SK-N-SH (cell line): ENCODE measurements around the gene ATP5PB. TPM values are rescaled to one million over a fixed set of nuclear protein-coding genes. Genes with fewer than 3 reads are reported as not detected.

Source experiments
- CTCF ChIA-PET: fragments of 300-600, 350-600 bp; formaldehyde crosslinking; extraction: SDS; loops from one replicate; lab custom pipeline; 2021; lab: Yijun Ruan, JAX
- POLR2A ChIA-PET: fragments of 350-600 bp; sonication (Branson Sonifier 250); formaldehyde crosslinking; extraction: SDS; loops from one replicate; lab custom pipeline; 2020; ENCODE audit warnings: antibody characterized with exemption, inconsistent platforms; lab: Yijun Ruan, JAX
- DNase-seq: peaks from one replicate; pipeline ENCODE4 v3.0.0; 2012
- H2AFZ ChIP-seq: fragments of 200-600 bp; sonication (generic); 2 replicates; pipeline ENCODE4 v1.8.1; 2016; ENCODE audit warnings: antibody characterized with exemption, mild to moderate bottlenecking, low read depth
- H3F3A ChIP-seq: fragments of 200-600 bp; sonication (generic); replicated peaks from 2 replicates; pipeline ENCODE3; 2016; ENCODE audit warnings: antibody characterized with exemption, mild to moderate bottlenecking; ENCODE audit not compliant: insufficient read depth
- H3K27ac ChIP-seq, 2 experiments: fragments of 200-500 bp in 1 of 2; fragments of 200-600 bp in 1 of 2; sonication (Bioruptor generic) in 1 of 2; sonication (generic), shearing (Covaris generic) in 1 of 2; 2 replicates each; pipeline versions ENCODE4 v1.5.1 to v1.6.1; 2014 to 2016; ENCODE audit warnings: low read depth in 2 of 2, inconsistent platforms in 1 of 2, low read length in 1 of 2, mild to moderate bottlenecking in 1 of 2, mixed read lengths in 1 of 2
- H3K27me3 ChIP-seq: fragments of 200-600 bp; sonication (generic), shearing (Covaris generic); 2 replicates; pipeline ENCODE4 v1.6.1; 2016; ENCODE audit warnings: mixed run types; ENCODE audit not compliant: insufficient read depth
- H3K36me3 ChIP-seq, 2 experiments: fragments of 200-500 bp in 1 of 2; fragments of 200-600 bp in 1 of 2; sonication (Bioruptor generic) in 1 of 2; sonication (generic) in 1 of 2; replicated peaks in 1 of 2; 2 replicates each; pipeline versions ENCODE3 to v1.5.1; 2014 to 2016; ENCODE audit warnings: low read length in 1 of 2, mild to moderate bottlenecking in 1 of 2; ENCODE audit not compliant: insufficient read depth in 2 of 2, control insufficient read depth in 1 of 2
- H3K4me1 ChIP-seq, 2 experiments: fragments of 200-500 bp in 1 of 2; fragments of 200-600 bp in 1 of 2; sonication (Bioruptor generic) in 1 of 2; sonication (generic), shearing (Covaris generic) in 1 of 2; 2 replicates each; pipeline versions ENCODE4 v1.5.1 to v1.6.1; 2014 to 2016; ENCODE audit warnings: low read depth in 1 of 2, low read length in 1 of 2, mixed run types in 1 of 2; ENCODE audit not compliant: insufficient read depth in 2 of 2, control insufficient read depth in 1 of 2
- H3K4me2 ChIP-seq: fragments of 200-600 bp; sonication (generic), shearing (Covaris generic); 2 replicates; pipeline ENCODE4 v1.6.1; 2017; ENCODE audit warnings: mixed run types
- H3K4me3 ChIP-seq, 2 experiments: fragments of 200-500 bp in 1 of 2; fragments of 200-600 bp in 1 of 2; sonication (Bioruptor generic) in 1 of 2; sonication (generic), shearing (Covaris generic) in 1 of 2; 2 replicates each; pipeline versions ENCODE4 v1.5.1 to v1.8.1; 2014 to 2016; ENCODE audit warnings: low read depth in 2 of 2, inconsistent platforms in 1 of 2, low read length in 1 of 2, mild to moderate bottlenecking in 1 of 2, mixed read lengths in 1 of 2, moderate library complexity in 1 of 2
- H3K79me2 ChIP-seq: fragments of 200-600 bp; sonication (generic); 2 replicates; pipeline ENCODE4 v1.8.1; 2017; ENCODE audit warnings: mild to moderate bottlenecking; ENCODE audit not compliant: insufficient read depth
- H3K9ac ChIP-seq: fragments of 200-600 bp; sonication (generic); 2 replicates; pipeline ENCODE4 v1.6.1; 2017; ENCODE audit warnings: mixed run types
- H3K9me2 ChIP-seq: fragments of 200-600 bp; sonication (generic); 2 replicates; pipeline ENCODE4 v1.6.1; 2017; ENCODE audit warnings: mixed run types
- H3K9me3 ChIP-seq: fragments of 200-600 bp; sonication (generic); 2 replicates; pipeline ENCODE4 v1.6.1; 2017; ENCODE audit warnings: mixed run types, mild to moderate bottlenecking, moderate library complexity
- H4K20me1 ChIP-seq: fragments of 200-600 bp; sonication (generic); 2 replicates; pipeline ENCODE4 v1.6.1; 2017; ENCODE audit warnings: mild to moderate bottlenecking, mixed run types; ENCODE audit not compliant: insufficient read depth
- FOSL2 ChIP-seq: IDR thresholded peaks from 2 replicates; pipeline ENCODE4 v1.4.0; 2012; ENCODE audit warnings: low read depth, mild to moderate bottlenecking, moderate library complexity, borderline replicate concordance
- MXI1 ChIP-seq: IDR thresholded peaks from 2 replicates; pipeline ENCODE4 v1.6.1; 2012; ENCODE audit warnings: mild to moderate bottlenecking, low read depth, low read length, improper control_type of control experiment
- RFX5 ChIP-seq: IDR thresholded peaks from 2 replicates; pipeline ENCODE4 v1.6.1; 2012; ENCODE audit warnings: mild to moderate bottlenecking, improper control_type of control experiment, low read length
- RXRA ChIP-seq: IDR thresholded peaks from 2 replicates; pipeline ENCODE4 v1.4.0; 2012; ENCODE audit warnings: low read depth, mild to moderate bottlenecking, borderline replicate concordance
- TAF1 ChIP-seq: IDR thresholded peaks from 2 replicates; pipeline ENCODE4 v1.6.1; 2012; ENCODE audit warnings: low read depth, mild to moderate bottlenecking, low read length, moderate library complexity, borderline replicate concordance
- WGBS: methylation state at CpG from one replicate; pipeline ENCODE4 v1.1.6; 2017; ENCODE audit warnings: low lambda C conversion rate; 5-methylcytosine and 5-hydroxymethylcytosine counted together
- polyA plus RNA-seq, 3 experiments: library from polyadenylated mRNA; depleted of rRNA; stranded (reverse); fragments of >200 nt; gene quantifications; 2 replicates each; pipeline ENCODE4 v1.2.3, GENCODE V29; 2012
- TF ChIP-seq, protein P1 (sequence below): fragments of 150-350 bp; IDR thresholded peaks from 2 replicates; pipeline ENCODE4 v1.6.1; 2017; ENCODE audit warnings: antibody characterized with exemption, low read length, low read depth, borderline replicate concordance
- TF ChIP-seq, protein P2 (sequence below): IDR thresholded peaks from 2 replicates; pipeline ENCODE4 v1.6.1; 2012; ENCODE audit warnings: mild to moderate bottlenecking, low read depth, low read length, moderate library complexity
- TF ChIP-seq, protein P3 (sequence below): fragments of 200-600 bp; sonication (generic); IDR thresholded peaks from 2 replicates; pipeline ENCODE4 v1.6.1; 2017; ENCODE audit warnings: antibody characterized with exemption, mild to moderate bottlenecking, moderate library complexity
- TF ChIP-seq, protein P4 (sequence below): IDR thresholded peaks from 2 replicates; pipeline ENCODE4 v1.4.0; 2012; ENCODE audit warnings: low read depth, borderline replicate concordance

ATP5PB gene
- polyA plus RNA-seq, 1 of the 3 experiments (the other 2 are of a cell fraction), result 177 TPM

DNA sequence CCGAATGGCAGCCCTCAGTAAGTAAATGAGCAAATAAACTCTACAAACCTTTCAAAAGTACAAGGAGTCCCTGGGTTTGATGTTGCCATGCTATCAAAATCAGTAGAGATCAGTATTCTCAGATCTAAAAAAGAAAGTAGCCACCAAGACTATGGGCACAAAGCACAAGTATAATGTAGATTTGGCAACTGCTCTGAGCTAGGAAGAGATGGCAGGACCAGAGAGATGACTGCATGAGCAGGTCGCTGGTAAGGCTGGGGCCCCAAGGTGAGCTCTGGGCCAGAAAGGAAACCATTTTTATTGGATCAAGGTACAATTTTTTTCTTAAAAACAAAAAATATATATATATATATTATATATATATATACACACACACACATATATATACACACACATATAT lies 57.3 kb downstream of the ATP5PB start:
- DNase-seq, result no peak
- WGBS, result 29% methylated on average over 2 of the region's 2 CpGs
- no peaks in the 10 kb centered on the region for H4K20me1 ChIP-seq
- H3K9ac ChIP-seq, result no peak overlapping the region
- no peak overlapping the region for H3K27ac ChIP-seq
- TF ChIP-seq TAF1 (no peak), RXRA (no peak)
- TF ChIP-seq, protein P1, sequence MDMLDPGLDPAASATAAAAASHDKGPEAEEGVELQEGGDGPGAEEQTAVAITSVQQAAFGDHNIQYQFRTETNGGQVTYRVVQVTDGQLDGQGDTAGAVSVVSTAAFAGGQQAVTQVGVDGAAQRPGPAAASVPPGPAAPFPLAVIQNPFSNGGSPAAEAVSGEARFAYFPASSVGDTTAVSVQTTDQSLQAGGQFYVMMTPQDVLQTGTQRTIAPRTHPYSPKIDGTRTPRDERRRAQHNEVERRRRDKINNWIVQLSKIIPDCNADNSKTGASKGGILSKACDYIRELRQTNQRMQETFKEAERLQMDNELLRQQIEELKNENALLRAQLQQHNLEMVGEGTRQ, result no peak
- H3K9me3 ChIP-seq, result no peaks in the 10 kb centered on the region
- H3K4me2 ChIP-seq, result no peak overlapping the region
- no peaks in the 10 kb centered on the region for H3F3A ChIP-seq
- POLR2A ChIA-PET, result no interaction called here
- peaks cover 8 to 9% of the 10 kb centered on the region in 2 experiments; a peak in 2 of 4 replicates for H3K4me1 ChIP-seq
- no peaks in the 10 kb centered on the region for H3K9me2 ChIP-seq
- H3K79me2 ChIP-seq, result no peaks in the 10 kb centered on the region
- CTCF ChIA-PET, result interaction anchor here (2.3 to 5.3 kb wide), 7 partner anchors 10 to 261 kb away, joined by 10 to 64 read pairs (median 36); partner anchors contain the start of gene DDX20
- H3K27me3 ChIP-seq, result no peaks in the 10 kb centered on the region; the same call in 1 of the 2 replicates
- no peaks in the 10 kb centered on the region for H3K36me3 ChIP-seq
- no peak overlapping the region for H2AFZ ChIP-seq
- H3K4me3 ChIP-seq, result no peak overlapping the region

DNA sequence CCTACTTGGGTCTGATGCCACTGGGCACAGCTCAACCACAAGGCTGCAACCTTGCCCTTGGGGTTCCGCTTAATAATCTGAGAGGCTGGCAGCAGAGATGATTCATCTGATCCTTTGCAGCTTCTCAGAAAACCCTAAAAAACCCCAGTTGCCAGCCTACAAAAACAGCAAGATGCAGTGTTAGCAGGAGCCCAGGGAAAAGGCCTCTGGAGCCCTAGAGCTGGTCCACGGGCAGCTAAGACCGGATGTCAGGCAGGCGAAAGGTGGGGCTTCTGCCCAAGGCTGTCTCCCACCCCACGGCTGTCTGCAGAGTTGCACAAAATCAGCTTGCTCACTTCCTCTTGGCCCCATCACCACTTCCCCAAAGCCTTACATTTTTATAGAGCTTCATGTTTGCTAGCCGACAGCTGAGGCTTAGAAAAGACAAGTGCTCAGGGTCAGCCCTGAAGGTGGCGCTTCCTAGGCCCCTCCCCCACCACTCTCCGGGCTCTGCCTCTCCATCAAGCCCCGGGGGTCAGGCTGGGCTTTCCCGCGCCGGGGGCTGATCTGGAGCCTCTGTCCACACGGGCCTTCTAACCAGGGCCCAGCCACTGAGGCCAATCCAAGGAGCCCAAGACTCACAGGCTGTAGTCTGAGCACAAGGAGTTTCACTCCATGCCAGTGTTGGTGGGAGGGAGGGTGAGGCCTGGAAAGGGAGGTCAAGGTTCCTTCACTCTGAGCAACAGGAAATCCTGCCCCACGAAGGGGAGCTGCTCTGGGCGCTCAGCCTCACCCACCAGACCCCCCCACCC lies 58.3 kb downstream of the ATP5PB start:
- Histone ChIP-seq H3K4me1 (peaks cover 8 to 9% of the 10 kb centered on the region in 2 experiments; a peak in 2 of 4 replicates), H3F3A (no peaks in the 10 kb centered on the region), H3K27ac (peak overlapping the region; percentile 56 to 73; a peak in 3 of 4 replicates), H3K79me2 (no peaks in the 10 kb centered on the region), H3K4me3 (peak overlapping the region; percentile 24 to 42; a peak in 2 of 4 replicates), H3K9ac (peak overlapping the region; percentile 56; the same call in 1 of the 2 replicates), H3K36me3 (no peaks in the 10 kb centered on the region), H3K9me2 (no peaks in the 10 kb centered on the region), H3K4me2 (peak overlapping the region; percentile 61), H4K20me1 (no peaks in the 10 kb centered on the region), H3K27me3 (no peaks in the 10 kb centered on the region; the same call in 1 of the 2 replicates), H2AFZ (peak overlapping the region; percentile 92), H3K9me3 (no peaks in the 10 kb centered on the region)
- WGBS, result 64% methylated on average over 11 of the region's 15 CpGs
- CTCF ChIA-PET, result interaction anchor here (0.6 to 5.3 kb wide), 67 partner anchors 10 to 939 kb away, joined by 3 to 64 read pairs (median 5); partner anchors contain the start of genes DDX20, INKA2 and RAP1A
- peak; percentile 57 for DNase-seq
- TF ChIP-seq FOSL2, result no peak
- TF ChIP-seq, protein P2, sequence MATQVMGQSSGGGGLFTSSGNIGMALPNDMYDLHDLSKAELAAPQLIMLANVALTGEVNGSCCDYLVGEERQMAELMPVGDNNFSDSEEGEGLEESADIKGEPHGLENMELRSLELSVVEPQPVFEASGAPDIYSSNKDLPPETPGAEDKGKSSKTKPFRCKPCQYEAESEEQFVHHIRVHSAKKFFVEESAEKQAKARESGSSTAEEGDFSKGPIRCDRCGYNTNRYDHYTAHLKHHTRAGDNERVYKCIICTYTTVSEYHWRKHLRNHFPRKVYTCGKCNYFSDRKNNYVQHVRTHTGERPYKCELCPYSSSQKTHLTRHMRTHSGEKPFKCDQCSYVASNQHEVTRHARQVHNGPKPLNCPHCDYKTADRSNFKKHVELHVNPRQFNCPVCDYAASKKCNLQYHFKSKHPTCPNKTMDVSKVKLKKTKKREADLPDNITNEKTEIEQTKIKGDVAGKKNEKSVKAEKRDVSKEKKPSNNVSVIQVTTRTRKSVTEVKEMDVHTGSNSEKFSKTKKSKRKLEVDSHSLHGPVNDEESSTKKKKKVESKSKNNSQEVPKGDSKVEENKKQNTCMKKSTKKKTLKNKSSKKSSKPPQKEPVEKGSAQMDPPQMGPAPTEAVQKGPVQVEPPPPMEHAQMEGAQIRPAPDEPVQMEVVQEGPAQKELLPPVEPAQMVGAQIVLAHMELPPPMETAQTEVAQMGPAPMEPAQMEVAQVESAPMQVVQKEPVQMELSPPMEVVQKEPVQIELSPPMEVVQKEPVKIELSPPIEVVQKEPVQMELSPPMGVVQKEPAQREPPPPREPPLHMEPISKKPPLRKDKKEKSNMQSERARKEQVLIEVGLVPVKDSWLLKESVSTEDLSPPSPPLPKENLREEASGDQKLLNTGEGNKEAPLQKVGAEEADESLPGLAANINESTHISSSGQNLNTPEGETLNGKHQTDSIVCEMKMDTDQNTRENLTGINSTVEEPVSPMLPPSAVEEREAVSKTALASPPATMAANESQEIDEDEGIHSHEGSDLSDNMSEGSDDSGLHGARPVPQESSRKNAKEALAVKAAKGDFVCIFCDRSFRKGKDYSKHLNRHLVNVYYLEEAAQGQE, result no peak
- TF ChIP-seq, protein P3, sequence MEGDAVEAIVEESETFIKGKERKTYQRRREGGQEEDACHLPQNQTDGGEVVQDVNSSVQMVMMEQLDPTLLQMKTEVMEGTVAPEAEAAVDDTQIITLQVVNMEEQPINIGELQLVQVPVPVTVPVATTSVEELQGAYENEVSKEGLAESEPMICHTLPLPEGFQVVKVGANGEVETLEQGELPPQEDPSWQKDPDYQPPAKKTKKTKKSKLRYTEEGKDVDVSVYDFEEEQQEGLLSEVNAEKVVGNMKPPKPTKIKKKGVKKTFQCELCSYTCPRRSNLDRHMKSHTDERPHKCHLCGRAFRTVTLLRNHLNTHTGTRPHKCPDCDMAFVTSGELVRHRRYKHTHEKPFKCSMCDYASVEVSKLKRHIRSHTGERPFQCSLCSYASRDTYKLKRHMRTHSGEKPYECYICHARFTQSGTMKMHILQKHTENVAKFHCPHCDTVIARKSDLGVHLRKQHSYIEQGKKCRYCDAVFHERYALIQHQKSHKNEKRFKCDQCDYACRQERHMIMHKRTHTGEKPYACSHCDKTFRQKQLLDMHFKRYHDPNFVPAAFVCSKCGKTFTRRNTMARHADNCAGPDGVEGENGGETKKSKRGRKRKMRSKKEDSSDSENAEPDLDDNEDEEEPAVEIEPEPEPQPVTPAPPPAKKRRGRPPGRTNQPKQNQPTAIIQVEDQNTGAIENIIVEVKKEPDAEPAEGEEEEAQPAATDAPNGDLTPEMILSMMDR, result no peak
- no peak for TF ChIP-seq RFX5
- TF ChIP-seq MXI1, result no peak
- TF ChIP-seq, protein P4, sequence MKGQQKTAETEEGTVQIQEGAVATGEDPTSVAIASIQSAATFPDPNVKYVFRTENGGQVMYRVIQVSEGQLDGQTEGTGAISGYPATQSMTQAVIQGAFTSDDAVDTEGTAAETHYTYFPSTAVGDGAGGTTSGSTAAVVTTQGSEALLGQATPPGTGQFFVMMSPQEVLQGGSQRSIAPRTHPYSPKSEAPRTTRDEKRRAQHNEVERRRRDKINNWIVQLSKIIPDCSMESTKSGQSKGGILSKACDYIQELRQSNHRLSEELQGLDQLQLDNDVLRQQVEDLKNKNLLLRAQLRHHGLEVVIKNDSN, result no peak
- POLR2A ChIA-PET, result interaction anchor here (0.9 kb wide), 1 partner anchor 231 kb away, joined by 3 read pairs; no protein-coding TSS in a partner anchor
